ENCODE data around the gene TLE4.

Gene TLE4

DNA sequence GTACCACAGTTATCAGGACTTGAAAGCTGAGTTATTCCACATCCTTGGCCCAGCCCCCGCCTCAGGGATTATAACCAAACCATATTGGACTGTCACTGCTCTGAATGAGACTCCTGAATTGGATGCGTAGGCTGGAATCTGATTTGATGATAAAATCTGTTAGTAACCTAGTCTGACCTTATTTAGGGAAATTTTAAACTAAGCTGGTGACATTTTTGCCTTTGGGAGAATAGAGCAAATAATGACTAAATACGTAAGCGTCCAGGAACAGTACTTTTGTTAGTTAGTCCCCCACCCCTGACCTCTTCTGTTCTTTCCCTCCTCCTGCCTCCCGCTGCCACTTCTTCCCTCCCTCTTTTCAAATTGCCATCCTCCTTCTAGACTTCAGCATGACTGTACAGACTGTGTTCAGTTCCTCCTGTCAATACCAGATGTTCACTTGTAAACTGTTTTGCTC, 92.6 kb downstream of the TLE4 start:
- Mint-ChIP-seq H3K27me3 (no peaks in the 10 kb centered on the region), H3K4me1 (peaks cover 14% of the 10 kb centered on the region), H3K4me3 (no peak overlapping the region), H3K36me3 (peaks cover 11% of the 10 kb centered on the region), H3K9me3 (no peaks in the 10 kb centered on the region), H3K27ac (no peak overlapping the region)
- CTCF ChIA-PET: no interaction called here
- no peak for DNase-seq

DNA sequence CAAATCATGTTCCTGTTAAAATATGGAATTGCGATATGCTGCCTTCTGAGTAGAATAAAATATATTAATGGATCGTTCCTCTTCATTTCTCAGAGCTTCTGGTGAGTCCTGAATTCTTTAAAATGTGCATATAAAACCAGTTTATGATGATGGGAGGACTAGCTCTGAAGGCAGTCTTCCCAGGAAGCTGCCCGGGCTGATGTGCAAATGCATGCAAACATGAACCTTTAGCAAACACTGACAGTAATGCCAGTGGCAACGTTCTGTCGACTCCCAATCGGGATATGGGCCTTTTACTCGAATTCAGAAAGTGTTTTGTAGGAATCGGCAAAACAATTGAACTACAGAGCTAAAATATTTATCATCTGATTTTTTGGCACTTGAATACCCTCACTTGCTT, 93.6 kb downstream of the TLE4 start:
- DNase-seq: no peak
- peaks cover 20% of the 10 kb centered on the region for H3K36me3 Mint-ChIP-seq
- no peaks in the 10 kb centered on the region for H3K9me3 Mint-ChIP-seq
- H3K4me3 Mint-ChIP-seq: no peak overlapping the region
- no peak overlapping the region for H3K27ac Mint-ChIP-seq
- CTCF ChIA-PET: no interaction called here
- peaks cover 14% of the 10 kb centered on the region for H3K4me1 Mint-ChIP-seq
- no peaks in the 10 kb centered on the region for H3K27me3 Mint-ChIP-seq

DNA sequence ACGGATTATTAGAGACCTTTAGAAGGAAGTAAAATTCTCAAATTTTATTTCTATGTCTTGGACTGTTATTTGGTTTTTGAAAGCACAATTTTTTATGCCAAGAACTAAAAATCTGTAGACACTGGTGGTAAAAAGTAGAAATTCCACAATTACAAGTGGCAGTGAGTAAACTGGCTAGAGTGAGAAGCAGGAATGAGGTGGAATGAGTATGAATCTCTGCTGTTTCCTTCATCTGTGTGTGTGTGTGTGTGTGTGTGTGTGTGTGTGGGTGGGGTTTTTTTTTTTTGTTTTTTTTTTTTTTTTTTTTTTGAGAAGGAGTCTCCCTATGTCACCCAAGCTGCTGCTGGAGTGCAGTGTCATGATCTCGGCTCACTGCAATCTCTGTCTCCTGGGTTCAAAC, 94.2 kb downstream of the TLE4 start:
- CTCF ChIA-PET: no interaction called here
- H3K4me1 Mint-ChIP-seq: peaks cover 14% of the 10 kb centered on the region

DNA sequence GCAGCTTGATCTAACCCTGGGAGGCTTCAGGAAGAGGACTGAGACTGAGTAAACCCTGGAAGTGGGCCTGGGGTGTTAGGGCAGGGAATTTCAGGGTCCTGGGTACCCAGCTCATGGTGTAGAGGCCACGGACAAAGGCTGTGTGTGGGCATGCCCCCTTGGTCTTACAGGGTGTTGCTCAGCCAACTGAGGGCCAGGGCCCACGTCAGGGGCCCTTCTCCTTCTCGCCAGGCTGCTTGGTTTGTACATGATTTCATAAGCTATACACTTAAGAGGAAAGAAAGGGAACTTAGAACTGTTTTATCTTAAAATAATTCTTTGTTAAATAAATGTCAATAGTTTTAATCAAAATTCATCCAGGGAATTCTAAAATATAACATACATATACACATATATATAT, 95.4 kb downstream of the TLE4 start:
- no peaks in the 10 kb centered on the region for H3K9me3 Mint-ChIP-seq
- peaks cover 11% of the 10 kb centered on the region for H3K4me1 Mint-ChIP-seq
- CTCF ChIA-PET: no interaction called here
- H3K27ac Mint-ChIP-seq: no peak overlapping the region
- no peak for DNase-seq
- H3K4me3 Mint-ChIP-seq: no peak overlapping the region
- peaks cover 34% of the 10 kb centered on the region for H3K36me3 Mint-ChIP-seq
- no peaks in the 10 kb centered on the region for H3K27me3 Mint-ChIP-seq

More for the DNA sequence above, 94.2 kb downstream of the TLE4 start:
- Mint-ChIP-seq H3K9me3 (no peaks in the 10 kb centered on the region), H3K36me3 (peaks cover 26% of the 10 kb centered on the region), H3K27me3 (no peaks in the 10 kb centered on the region), H3K27ac (no peak overlapping the region), H3K4me3 (no peak overlapping the region)
- DNase-seq: no peak

DNA sequence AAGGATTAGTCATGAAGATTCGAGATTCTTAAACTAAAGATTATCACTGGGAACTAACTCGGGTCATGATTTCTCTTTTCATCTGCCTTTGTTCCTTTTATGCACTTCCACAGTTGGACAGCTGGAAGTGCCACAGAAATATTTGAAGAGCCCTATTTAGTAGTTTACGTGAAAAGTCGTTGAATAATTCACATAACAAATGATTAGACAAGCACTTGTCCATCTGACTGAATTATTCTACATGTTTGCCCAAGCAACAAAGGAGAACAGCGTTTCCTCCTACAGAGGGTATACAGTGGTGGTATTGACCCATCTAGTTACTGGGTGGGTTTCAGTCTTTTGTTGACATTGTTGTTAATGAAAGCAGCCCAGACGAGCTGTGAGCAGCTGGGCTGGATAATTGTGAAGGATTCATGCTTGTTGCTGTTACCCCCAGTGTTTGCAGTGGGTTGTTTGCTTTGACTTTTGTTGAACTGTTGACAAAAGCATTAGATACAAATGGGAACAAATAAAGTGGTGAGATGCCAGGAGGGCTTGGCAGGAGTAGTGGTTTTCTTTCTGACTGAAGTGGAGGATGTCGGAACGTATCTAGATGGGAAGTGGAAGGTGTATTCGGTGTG, 96.2 kb downstream of the TLE4 start:
- H3K9me3 Mint-ChIP-seq: no peaks in the 10 kb centered on the region
- no peak overlapping the region for H3K4me3 Mint-ChIP-seq
- no peak for DNase-seq
- no peaks in the 10 kb centered on the region for H3K27me3 Mint-ChIP-seq
- CTCF ChIA-PET: no interaction called here
- H3K4me1 Mint-ChIP-seq: peaks cover 8% of the 10 kb centered on the region
- H3K36me3 Mint-ChIP-seq: peaks cover 35% of the 10 kb centered on the region
- H3K27ac Mint-ChIP-seq: no peak overlapping the region

DNA sequence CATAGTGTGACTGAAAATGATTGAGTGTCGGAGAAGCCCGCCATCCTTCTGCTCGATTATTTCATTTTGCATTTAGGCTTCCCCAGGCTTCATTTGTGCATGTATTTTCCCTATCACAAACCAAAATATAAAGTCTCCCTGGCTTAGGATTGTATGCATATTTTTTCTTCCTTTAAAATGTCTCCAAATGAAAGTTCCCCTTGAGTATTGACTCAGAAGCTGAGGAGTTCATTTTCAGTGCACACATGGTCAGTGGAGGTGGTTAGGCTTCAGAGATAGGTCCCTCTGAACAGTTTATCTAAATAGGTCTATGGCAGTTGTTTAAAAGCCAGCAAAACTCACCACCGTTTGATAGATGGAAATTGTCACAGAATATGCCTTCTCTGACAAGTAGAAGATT, 97.2 kb downstream of the TLE4 start:
- Mint-ChIP-seq H3K36me3 (peaks cover 35% of the 10 kb centered on the region), H3K27ac (no peak overlapping the region), H3K4me3 (no peak overlapping the region), H3K9me3 (no peaks in the 10 kb centered on the region), H3K4me1 (peaks cover 12% of the 10 kb centered on the region), H3K27me3 (no peaks in the 10 kb centered on the region)
- DNase-seq: no peak
- CTCF ChIA-PET: no interaction called here

DNA sequence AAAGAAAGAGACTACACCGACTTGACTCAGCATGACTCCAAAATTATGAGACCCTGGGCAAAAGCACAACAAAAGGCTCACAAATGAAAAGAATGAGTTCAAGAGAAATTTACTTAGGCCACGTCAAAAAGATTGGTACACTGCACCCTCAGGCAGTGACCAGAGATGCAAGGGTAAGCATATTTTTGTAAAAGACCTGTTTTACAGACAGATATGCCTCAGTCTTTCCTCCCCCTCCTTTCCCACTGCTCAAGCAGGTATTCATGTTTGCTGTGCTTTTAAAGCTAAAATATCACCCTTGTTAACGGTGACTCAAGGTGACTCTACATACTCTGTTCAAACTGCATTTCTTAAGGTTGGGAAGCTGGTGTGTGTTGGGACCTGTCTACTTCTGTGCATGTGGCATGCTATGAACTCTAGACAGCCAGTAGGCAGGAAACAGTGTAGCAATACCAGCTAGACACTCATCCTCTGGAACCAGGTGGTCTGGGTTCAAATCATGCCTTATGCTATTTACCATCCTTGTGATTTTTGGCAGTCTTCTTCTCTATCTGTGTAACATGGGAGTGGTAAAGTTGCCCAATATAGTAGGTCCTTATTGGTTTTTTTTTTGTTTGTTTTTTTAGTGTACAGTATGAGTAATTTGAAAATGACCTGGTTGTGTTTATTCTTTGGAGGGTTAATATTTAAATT, 98.7 kb downstream of the TLE4 start:
- H3K4me3 Mint-ChIP-seq: no peak overlapping the region
- H3K9me3 Mint-ChIP-seq: no peaks in the 10 kb centered on the region
- H3K27ac Mint-ChIP-seq: no peak overlapping the region
- peaks cover 39% of the 10 kb centered on the region for H3K36me3 Mint-ChIP-seq
- H3K4me1 Mint-ChIP-seq: peaks cover 13% of the 10 kb centered on the region
- no peak for DNase-seq
- no peaks in the 10 kb centered on the region for H3K27me3 Mint-ChIP-seq
- CTCF ChIA-PET: no interaction called here

DNA sequence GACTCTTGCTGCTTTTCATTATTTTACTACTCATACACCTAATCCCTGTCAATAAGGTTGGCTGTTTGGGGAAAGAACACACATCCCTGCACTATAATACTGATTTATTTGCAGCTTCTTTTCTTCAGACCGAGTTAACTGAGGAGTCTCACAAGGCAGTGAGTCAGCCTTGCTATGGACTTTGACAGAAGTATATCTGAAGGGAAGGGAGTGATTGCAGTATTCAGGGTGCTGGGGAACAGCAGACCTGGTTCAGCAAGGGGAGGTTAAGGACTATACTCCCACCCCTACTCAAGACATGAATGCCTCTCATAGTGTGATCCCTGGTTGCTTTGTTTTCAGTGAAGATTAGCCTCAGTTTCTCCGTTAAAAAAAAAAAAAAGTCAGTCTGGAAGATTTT, 99.8 kb downstream of the TLE4 start:
- no peak for DNase-seq
- Mint-ChIP-seq H3K4me3 (no peak overlapping the region), H3K27me3 (no peaks in the 10 kb centered on the region), H3K36me3 (peaks cover 37% of the 10 kb centered on the region), H3K27ac (no peak overlapping the region), H3K4me1 (peaks cover 11% of the 10 kb centered on the region), H3K9me3 (no peaks in the 10 kb centered on the region)
- CTCF ChIA-PET: interaction anchor here (0.8 kb wide), 1 partner anchor 33 kb away, joined by 3 read pairs; no protein-coding TSS in a partner anchor

DNA sequence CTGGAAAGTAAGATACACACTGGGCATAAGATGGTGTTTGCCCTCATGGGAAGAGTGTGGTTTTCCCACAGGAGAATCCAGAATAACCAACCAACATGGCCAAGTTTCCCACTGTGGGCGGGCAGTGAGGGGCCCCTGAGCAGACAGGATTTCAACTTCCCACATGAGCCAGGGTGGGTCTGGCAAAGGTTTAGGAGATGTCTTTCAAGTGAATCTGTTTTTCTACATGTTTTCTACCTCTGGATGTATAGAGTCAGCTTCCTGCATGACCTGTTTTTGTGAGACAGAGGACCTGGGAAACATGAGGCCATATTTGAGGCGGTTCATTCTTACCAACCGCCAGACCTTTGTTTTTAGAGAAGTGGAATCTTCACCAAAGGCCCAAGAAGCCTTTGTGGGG, 100.5 kb downstream of the TLE4 start:
- Mint-ChIP-seq H3K4me3 (no peak overlapping the region), H3K9me3 (no peaks in the 10 kb centered on the region), H3K36me3 (peaks cover 37% of the 10 kb centered on the region), H3K27ac (no peak overlapping the region), H3K27me3 (no peaks in the 10 kb centered on the region), H3K4me1 (peaks cover 11% of the 10 kb centered on the region)
- CTCF ChIA-PET: no interaction called here
- DNase-seq: no peak

DNA sequence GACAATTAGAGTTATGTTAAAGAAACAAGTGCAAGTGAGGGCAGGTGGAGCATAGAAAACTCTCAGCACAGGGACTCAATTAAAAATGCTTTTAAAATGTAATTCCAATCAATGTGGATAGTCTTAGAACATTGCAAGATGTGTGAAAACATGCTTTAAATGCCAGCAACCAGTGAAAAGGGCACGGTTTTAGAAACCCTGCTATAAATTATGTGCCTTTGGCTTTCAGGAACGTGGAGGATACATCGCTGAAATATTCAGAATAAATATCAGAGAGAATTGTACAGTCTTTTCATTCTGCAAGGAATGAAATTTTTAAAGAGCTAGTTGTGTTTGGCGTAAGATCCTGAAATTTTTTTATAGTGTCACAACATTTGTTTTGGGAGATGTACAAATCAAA, 101.1 kb downstream of the TLE4 start:
- peaks cover 11% of the 10 kb centered on the region for H3K4me1 Mint-ChIP-seq
- H3K27me3 Mint-ChIP-seq: no peaks in the 10 kb centered on the region
- CTCF ChIA-PET: no interaction called here
- H3K9me3 Mint-ChIP-seq: no peaks in the 10 kb centered on the region
- no peak overlapping the region for H3K4me3 Mint-ChIP-seq
- no peak for DNase-seq
- H3K36me3 Mint-ChIP-seq: peaks cover 38% of the 10 kb centered on the region
- no peak overlapping the region for H3K27ac Mint-ChIP-seq

DNA sequence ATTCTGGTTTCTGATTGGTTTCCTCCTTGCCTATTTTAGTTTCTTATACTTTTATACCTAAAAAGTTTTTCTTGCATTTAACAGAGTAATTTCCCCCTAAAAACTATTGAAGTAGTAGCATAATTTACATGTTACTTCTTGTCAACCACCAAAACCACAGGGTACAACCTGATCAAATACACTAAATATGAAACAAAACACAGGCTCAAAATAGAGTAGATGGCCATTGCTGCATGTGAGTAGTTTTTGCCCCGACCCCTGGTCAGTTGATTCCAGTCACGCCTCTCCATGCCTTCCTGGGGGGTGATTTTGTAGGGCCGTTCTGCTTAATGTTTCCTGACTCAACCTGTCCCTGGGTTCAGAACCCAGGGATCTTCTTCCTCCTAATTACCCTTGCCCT, 101.8 kb downstream of the TLE4 start:
- Mint-ChIP-seq H3K9me3 (peaks cover 1% of the 10 kb centered on the region), H3K36me3 (peaks cover 39% of the 10 kb centered on the region), H3K27me3 (no peaks in the 10 kb centered on the region), H3K27ac (no peak overlapping the region), H3K4me1 (peaks cover 11% of the 10 kb centered on the region), H3K4me3 (no peak overlapping the region)
- CTCF ChIA-PET: no interaction called here
- DNase-seq: no peak

DNA sequence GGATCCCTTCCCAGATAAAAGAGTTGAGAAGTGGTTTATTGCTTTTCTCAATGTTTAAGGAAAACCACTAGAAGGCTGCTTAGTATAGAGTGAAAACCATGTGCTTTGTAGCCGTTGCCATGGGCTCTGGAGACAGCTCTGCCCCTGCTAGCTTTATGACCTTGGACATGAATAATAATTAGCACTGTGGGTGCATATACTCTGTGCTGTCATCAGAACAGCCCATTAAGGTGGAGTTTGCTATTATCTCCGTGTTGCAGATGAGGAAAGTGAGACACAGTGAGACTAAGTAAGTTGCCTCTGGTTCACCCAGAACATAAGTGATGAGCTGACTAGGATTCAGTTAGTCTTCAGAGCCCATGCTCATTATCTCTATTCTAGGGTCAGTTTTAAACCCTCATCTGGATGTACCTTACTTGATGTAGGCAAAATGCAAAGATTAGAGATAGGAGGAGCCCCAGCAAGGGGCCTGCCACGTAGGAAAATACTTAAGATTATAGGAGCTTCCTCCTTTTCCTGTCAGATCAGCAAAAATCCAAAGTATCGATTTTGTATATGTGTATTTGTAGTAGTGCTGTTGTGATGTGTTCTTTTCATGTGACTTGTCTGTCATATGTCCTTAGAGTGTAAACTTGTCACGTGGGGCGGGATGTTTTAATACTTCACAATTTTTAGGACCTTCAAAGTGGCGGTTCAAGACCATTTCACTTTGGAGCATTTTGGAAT, 102.5 kb downstream of the TLE4 start:
- peaks cover 3% of the 10 kb centered on the region for H3K9me3 Mint-ChIP-seq
- CTCF ChIA-PET: interaction anchor here (0.6 kb wide), 1 partner anchor 88 kb away, joined by 3 read pairs; no protein-coding TSS in a partner anchor
- DNase-seq: no peak
- H3K27ac Mint-ChIP-seq: no peak overlapping the region
- peaks cover 37% of the 10 kb centered on the region for H3K36me3 Mint-ChIP-seq
- peaks cover 11% of the 10 kb centered on the region for H3K4me1 Mint-ChIP-seq
- no peak overlapping the region for H3K4me3 Mint-ChIP-seq
- no peaks in the 10 kb centered on the region for H3K27me3 Mint-ChIP-seq

DNA sequence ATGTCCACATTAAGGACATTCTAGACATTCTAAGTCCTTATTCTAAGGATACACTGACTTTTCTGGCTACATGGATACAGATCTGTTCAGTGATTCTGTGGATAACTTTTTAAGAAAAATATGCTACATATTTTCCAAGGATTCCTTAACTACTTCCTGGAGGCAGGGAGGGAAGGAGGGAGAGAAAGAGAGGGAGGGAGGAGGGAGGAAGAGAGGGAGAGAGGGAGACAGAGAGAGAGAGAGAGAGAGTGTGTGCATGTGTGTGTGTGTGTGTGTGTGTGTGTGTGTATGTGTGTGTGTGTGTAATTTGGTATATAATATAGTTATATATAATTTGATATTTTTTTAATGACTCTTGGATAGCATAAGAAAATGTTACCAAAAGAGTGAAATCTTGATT, 109.8 kb downstream of the TLE4 start:
- peaks cover 10% of the 10 kb centered on the region for H3K36me3 Mint-ChIP-seq

DNA sequence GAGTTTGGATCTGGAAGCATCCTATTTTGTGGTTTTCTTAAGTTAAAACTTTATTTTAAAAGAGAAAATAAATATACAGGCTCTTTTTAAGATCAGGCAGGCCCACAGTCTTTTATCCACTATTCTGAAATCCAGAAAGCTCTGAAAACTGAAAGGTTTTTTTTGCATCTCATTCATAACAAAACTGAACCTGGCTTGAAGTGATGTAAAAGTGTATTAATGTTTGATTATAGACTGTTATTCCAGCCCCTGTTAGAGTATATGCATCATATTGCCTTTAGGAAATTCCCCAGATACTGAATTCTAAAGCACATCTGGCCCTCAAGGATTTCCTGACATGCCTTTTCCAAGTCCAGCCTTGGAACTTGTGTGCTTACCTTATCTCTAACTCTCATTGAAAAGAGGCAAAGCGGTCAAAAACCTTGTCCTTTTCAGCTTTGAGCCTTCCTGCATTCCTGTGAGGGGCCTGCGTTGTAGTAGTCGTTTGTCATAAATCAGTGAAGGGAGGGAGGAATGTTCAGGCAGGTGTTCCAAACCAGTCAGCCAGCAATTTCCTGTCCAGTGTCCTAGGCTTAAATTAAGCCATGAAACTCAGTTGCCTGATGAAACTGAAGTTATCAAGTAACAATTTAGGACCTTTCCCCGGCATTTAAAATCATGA, 110.4 kb downstream of the TLE4 start:
- Mint-ChIP-seq H3K9me3 (peaks cover 7% of the 10 kb centered on the region), H3K27me3 (no peaks in the 10 kb centered on the region), H3K27ac (no peak overlapping the region), H3K36me3 (peaks cover 11% of the 10 kb centered on the region), H3K4me1 (peaks cover 11% of the 10 kb centered on the region), H3K4me3 (no peak overlapping the region)
- CTCF ChIA-PET: no interaction called here
- no peak for DNase-seq

More for the DNA sequence above, 109.8 kb downstream of the TLE4 start:
- Mint-ChIP-seq H3K9me3 (peaks cover 5% of the 10 kb centered on the region), H3K4me1 (peaks cover 4% of the 10 kb centered on the region), H3K27ac (no peak overlapping the region), H3K27me3 (no peaks in the 10 kb centered on the region), H3K4me3 (no peak overlapping the region)
- CTCF ChIA-PET: no interaction called here
- no peak for DNase-seq

Measured in activated naive CD4-positive, alpha-beta T cell treated with anti-CD3 and anti-CD28 coated beads, Interleukin-2, amount 10 ng/mL, durations not matched to agents 7 days and 5 days (primary cell).